Stomach (tissue), 4 donors: ENCODE results near the gene C1orf87.

Source experiments
- CTCF ChIP-seq, 7 experiments: fragments of 450-650 bp in 4 of 7; fragments of 200-600 bp in 3 of 7; sonication (generic) in 3 of 7; IDR thresholded peaks; one replicate each; pipeline ENCODE4 v1.5.1; 2016 to 2019; ENCODE audit warnings: antibody characterized with exemption in 7 of 7, control low read depth in 2 of 7, mild to moderate bottlenecking in 1 of 7
- POLR2A ChIP-seq, 4 donors: fragments of 450-650 bp; IDR thresholded peaks; one replicate each; pipeline ENCODE4 v1.6.1; 2016; ENCODE audit warnings: antibody characterized with exemption in 4 of 4, control low read depth in 2 of 4, mild to moderate bottlenecking in 1 of 4, moderate library complexity in 1 of 4
- POLR2AphosphoS5 ChIP-seq, 3 donors: sonication (generic); formaldehyde crosslinking; IDR thresholded peaks; one replicate each; pipeline ENCODE4 v1.6.1; 2016; ENCODE audit warnings: antibody characterized with exemption in 3 of 3

GRCh38 chr1:60055336-60055735, 18.2 kb downstream of the C1orf87 start:
- TF ChIP-seq POLR2AphosphoS5 (IDR thresholded peaks at IDR 0.05) (no peak), POLR2A (IDR thresholded peaks at IDR 0.05) (no peak), CTCF (IDR thresholded peaks at IDR 0.05) (no peak)
